Measurements from ENCODE around the gene TTC33.

The TTC33 gene

DNA sequence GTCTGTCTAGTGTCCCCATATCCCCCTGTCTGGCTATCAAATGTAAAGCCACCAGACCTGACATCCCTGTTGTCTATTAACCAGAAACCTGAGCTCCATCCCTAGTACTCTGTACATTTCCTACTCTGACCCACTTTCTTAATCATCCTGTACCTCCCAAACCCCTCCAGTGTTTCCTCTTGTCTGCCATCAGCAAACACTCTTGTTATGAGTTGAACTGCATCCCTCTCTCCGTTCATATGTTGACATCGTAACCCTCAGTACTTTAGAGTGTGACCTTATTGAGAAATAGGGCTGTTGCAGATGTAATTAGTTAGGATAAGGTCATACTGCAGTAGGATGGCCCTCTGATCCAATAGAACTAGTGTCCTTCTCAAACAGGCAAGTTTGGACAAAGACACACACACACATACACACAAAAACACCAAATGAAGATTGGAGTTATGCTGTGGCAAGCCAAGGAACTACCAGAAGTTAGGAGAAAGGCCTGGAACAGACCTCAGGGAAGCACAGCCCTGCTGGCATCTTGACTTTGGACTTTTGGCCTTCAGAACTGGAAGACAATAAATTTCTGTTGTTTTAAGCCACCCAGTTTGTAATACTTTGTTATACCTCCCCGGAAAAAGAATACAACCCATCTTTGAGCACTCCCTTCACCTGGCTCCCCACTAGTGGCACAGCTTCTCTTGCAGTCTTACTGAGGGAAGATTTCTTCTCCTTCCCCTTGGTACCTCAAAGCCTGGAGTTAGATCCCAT, 256.1 kb downstream of the TTC33 start:
- TF ChIP-seq NFIC (IDR thresholded peaks at IDR 0.05) (no peak), RAD21 (IDR thresholded peaks at IDR 0.05; ENCODE audit: low read depth) (no peak), TEAD4 (IDR thresholded peaks at IDR 0.05) (no peak), EGR1 (IDR thresholded peaks at IDR 0.05) (no peak), CREB1 (IDR thresholded peaks at IDR 0.05; ENCODE audit: low read depth) (no peak), TAF1 (IDR thresholded peaks at IDR 0.05; ENCODE audit: low read depth) (no peak), YY1 (IDR thresholded peaks at IDR 0.05; ENCODE audit: low read depth) (no peak), ZBTB7A (IDR thresholded peaks at IDR 0.05; ENCODE audit: low read depth) (no peak), TCF12 (IDR thresholded peaks at IDR 0.05; ENCODE audit: low read depth) (no peak), CEBPB (IDR thresholded peaks at IDR 0.05) (no peak), EP300 (IDR thresholded peaks at IDR 0.05; ENCODE audit: borderline replicate concordance) (no peak), FOXM1 (IDR thresholded peaks at IDR 0.05; ENCODE audit: borderline replicate concordance, low read depth) (no peak), MAX (IDR thresholded peaks at IDR 0.05) (no peak)
- TF ChIP-seq, protein P1, sequence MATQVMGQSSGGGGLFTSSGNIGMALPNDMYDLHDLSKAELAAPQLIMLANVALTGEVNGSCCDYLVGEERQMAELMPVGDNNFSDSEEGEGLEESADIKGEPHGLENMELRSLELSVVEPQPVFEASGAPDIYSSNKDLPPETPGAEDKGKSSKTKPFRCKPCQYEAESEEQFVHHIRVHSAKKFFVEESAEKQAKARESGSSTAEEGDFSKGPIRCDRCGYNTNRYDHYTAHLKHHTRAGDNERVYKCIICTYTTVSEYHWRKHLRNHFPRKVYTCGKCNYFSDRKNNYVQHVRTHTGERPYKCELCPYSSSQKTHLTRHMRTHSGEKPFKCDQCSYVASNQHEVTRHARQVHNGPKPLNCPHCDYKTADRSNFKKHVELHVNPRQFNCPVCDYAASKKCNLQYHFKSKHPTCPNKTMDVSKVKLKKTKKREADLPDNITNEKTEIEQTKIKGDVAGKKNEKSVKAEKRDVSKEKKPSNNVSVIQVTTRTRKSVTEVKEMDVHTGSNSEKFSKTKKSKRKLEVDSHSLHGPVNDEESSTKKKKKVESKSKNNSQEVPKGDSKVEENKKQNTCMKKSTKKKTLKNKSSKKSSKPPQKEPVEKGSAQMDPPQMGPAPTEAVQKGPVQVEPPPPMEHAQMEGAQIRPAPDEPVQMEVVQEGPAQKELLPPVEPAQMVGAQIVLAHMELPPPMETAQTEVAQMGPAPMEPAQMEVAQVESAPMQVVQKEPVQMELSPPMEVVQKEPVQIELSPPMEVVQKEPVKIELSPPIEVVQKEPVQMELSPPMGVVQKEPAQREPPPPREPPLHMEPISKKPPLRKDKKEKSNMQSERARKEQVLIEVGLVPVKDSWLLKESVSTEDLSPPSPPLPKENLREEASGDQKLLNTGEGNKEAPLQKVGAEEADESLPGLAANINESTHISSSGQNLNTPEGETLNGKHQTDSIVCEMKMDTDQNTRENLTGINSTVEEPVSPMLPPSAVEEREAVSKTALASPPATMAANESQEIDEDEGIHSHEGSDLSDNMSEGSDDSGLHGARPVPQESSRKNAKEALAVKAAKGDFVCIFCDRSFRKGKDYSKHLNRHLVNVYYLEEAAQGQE (IDR thresholded peaks at IDR 0.05; ENCODE audit: low read depth) = no peak
- TF ChIP-seq, protein P2, sequence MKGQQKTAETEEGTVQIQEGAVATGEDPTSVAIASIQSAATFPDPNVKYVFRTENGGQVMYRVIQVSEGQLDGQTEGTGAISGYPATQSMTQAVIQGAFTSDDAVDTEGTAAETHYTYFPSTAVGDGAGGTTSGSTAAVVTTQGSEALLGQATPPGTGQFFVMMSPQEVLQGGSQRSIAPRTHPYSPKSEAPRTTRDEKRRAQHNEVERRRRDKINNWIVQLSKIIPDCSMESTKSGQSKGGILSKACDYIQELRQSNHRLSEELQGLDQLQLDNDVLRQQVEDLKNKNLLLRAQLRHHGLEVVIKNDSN (IDR thresholded peaks at IDR 0.05) = no peak

GRCh38 chr5:40499007-40499406, 256.8 kb downstream of the TTC33 start:
- TF ChIP-seq, protein P2 (IDR thresholded peaks at IDR 0.05) = no peak
- TF ChIP-seq CREB1 (IDR thresholded peaks at IDR 0.05; ENCODE audit: low read depth) (no peak), RAD21 (IDR thresholded peaks at IDR 0.05; ENCODE audit: low read depth) (no peak), ZBTB7A (IDR thresholded peaks at IDR 0.05; ENCODE audit: low read depth) (no peak), NFIC (IDR thresholded peaks at IDR 0.05) (no peak), FOXM1 (IDR thresholded peaks at IDR 0.05; ENCODE audit: borderline replicate concordance, low read depth) (no peak), CEBPB (IDR thresholded peaks at IDR 0.05) (no peak), TAF1 (IDR thresholded peaks at IDR 0.05; ENCODE audit: low read depth) (no peak), YY1 (IDR thresholded peaks at IDR 0.05; ENCODE audit: low read depth) (no peak), MAX (IDR thresholded peaks at IDR 0.05) (no peak), TCF12 (IDR thresholded peaks at IDR 0.05; ENCODE audit: low read depth) (no peak), EP300 (IDR thresholded peaks at IDR 0.05; ENCODE audit: borderline replicate concordance) (no peak), EGR1 (IDR thresholded peaks at IDR 0.05) (no peak), TEAD4 (IDR thresholded peaks at IDR 0.05) (no peak)
- TF ChIP-seq, protein P1 (IDR thresholded peaks at IDR 0.05; ENCODE audit: low read depth) = no peak

GRCh38 chr5:40497573-40497972, 258.2 kb downstream of the TTC33 start:
- TF ChIP-seq TAF1 (IDR thresholded peaks at IDR 0.05; ENCODE audit: low read depth) (no peak), ZBTB7A (IDR thresholded peaks at IDR 0.05; ENCODE audit: low read depth) (no peak), TCF12 (IDR thresholded peaks at IDR 0.05; ENCODE audit: low read depth) (no peak), RAD21 (IDR thresholded peaks at IDR 0.05; ENCODE audit: low read depth) (no peak), YY1 (IDR thresholded peaks at IDR 0.05; ENCODE audit: low read depth) (no peak), TEAD4 (IDR thresholded peaks at IDR 0.05) (no peak), EGR1 (IDR thresholded peaks at IDR 0.05) (no peak), CREB1 (IDR thresholded peaks at IDR 0.05; ENCODE audit: low read depth) (no peak), NFIC (IDR thresholded peaks at IDR 0.05) (no peak), FOXM1 (IDR thresholded peaks at IDR 0.05; ENCODE audit: borderline replicate concordance, low read depth) (no peak), CEBPB (IDR thresholded peaks at IDR 0.05) (no peak), MAX (IDR thresholded peaks at IDR 0.05) (no peak), EP300 (IDR thresholded peaks at IDR 0.05; ENCODE audit: borderline replicate concordance) (no peak)
- TF ChIP-seq, protein P1 (IDR thresholded peaks at IDR 0.05; ENCODE audit: low read depth) = no peak
